HG03060 (cell line): ENCODE measurements around the gene SDC1.
"Not testable (repeated sequence)": the region's sequence is repeated elsewhere in the genome, so short reads cannot be mapped to it uniquely, and the experiment has no call there.

Source experiments
- ATAC-seq: cut with Tn5 transposase; IDR thresholded peaks from one replicate; pipeline ENCODE4 v1.9.1; 2021; ENCODE audit warnings: low read depth, moderate number of reproducible peaks; ENCODE audit not compliant: unreplicated experiment

SDC1 gene

GRCh38 chr2:20224716-20225293 is at the start of gene SDC1:
SDC1 (minus strand) TSS chr2:20225130; CDS start chr2:20224867, 263 bp downstream.
- ATAC-seq = no peak

GRCh38 chr2:20273042-20273441 is 48.1 kb upstream of the SDC1 start:
- no peak for ATAC-seq

- ATAC-seq = not testable (repeated sequence)
Observed at GRCh38 chr2:20268317-20268716, 43.4 kb upstream of the SDC1 start.

- no peak for ATAC-seq
Observed at GRCh38 chr2:20267529-20267928, 42.6 kb upstream of the SDC1 start.

GRCh38 chr2:20264629-20265028 is 39.7 kb upstream of the SDC1 start:
- no peak for ATAC-seq

GRCh38 chr2:20257411-20257810 is 32.5 kb upstream of the SDC1 start:
- no peak for ATAC-seq

GRCh38 chr2:20254731-20255130 is 29.8 kb upstream of the SDC1 start:
- no peak for ATAC-seq

GRCh38 chr2:20250436-20250835 is 25.5 kb upstream of the SDC1 start:
- no peak for ATAC-seq

- no peak for ATAC-seq
Observed at GRCh38 chr2:20249170-20249569, 24.2 kb upstream of the SDC1 start.

- ATAC-seq = no peak
Observed at GRCh38 chr2:20247084-20247483, 22.2 kb upstream of the SDC1 start.

- not testable (repeated sequence) for ATAC-seq
Observed at GRCh38 chr2:20243637-20244036, 18.7 kb upstream of the SDC1 start.

- no peak for ATAC-seq
Observed at GRCh38 chr2:20242727-20243377, 17.9 kb upstream of the SDC1 start.

GRCh38 chr2:20241973-20242726 is 17.2 kb upstream of the SDC1 start:
- ATAC-seq = no peak

GRCh38 chr2:20240291-20240690 is 15.4 kb upstream of the SDC1 start:
- not testable (repeated sequence) for ATAC-seq

GRCh38 chr2:20236496-20236895 is 11.6 kb upstream of the SDC1 start:
- ATAC-seq = no peak

- no peak for ATAC-seq
Observed at GRCh38 chr2:20235655-20236305, 10.8 kb upstream of the SDC1 start.

GRCh38 chr2:20234597-20234996 is 9.7 kb upstream of the SDC1 start:
- not testable (repeated sequence) for ATAC-seq

- no peak for ATAC-seq
Observed at GRCh38 chr2:20232837-20233207, 7.9 kb upstream of the SDC1 start.

- no peak for ATAC-seq
Observed at GRCh38 chr2:20231598-20232026, 6.7 kb upstream of the SDC1 start.

GRCh38 chr2:20231159-20231558 is 6.2 kb upstream of the SDC1 start:
- ATAC-seq = no peak

- ATAC-seq = no peak
Observed at GRCh38 chr2:20230114-20230425, 5.1 kb upstream of the SDC1 start.
